HG02973 (cell line): Measurements from ENCODE around the gene KCNMA1.

Experiments
- ATAC-seq: cut with Tn5 transposase; IDR thresholded peaks from one replicate; pipeline ENCODE4 v1.9.1; 2021; ENCODE audit warnings: moderate library complexity; ENCODE audit not compliant: unreplicated experiment

KCNMA1 gene

DNA sequence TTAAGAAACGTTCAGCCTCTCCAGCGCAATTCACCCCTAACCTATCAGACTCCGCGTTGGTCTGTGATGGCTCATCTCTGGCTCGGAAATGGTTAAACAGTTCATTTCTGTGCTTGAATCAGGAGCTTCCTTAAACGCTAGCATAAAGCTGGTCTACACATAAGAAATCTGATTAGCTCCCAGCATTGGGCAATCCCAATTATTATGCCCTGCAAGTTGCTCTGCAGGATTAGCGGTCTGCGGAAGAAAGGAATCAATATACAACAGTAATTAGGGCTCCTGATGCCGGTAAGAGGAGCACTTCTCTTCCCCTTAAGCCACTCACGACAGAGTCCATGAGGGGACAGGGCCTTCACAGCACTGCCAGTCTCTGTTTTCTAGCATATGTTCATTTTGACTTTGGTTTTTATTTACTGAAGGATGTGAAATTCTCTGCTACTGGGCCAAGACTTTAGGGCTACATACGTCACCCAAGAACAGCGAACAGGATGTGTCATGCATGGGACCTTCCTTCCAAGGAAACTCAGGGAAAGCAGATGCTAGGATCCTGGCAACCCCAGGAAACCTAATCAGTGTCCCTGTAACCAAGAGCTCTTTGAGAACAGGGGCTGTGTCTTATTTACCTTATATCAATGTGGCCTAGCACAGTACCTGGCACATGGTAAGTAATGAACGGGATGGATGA, 324.4 kb downstream of the KCNMA1 start:
- ATAC-seq = no peak

GRCh38 chr10:77311186-77311585, 326.4 kb downstream of the KCNMA1 start:
- ATAC-seq = no peak

- no peak for ATAC-seq
Measured at GRCh38 chr10:77310288-77310840, 327.2 kb downstream of the KCNMA1 start.

- no peak for ATAC-seq
Measured at GRCh38 chr10:77309509-77309908, 328.1 kb downstream of the KCNMA1 start.

- ATAC-seq = no peak
Measured at GRCh38 chr10:77309092-77309491, 328.5 kb downstream of the KCNMA1 start.

GRCh38 chr10:77308084-77308732, 329.4 kb downstream of the KCNMA1 start:
- no peak for ATAC-seq

DNA sequence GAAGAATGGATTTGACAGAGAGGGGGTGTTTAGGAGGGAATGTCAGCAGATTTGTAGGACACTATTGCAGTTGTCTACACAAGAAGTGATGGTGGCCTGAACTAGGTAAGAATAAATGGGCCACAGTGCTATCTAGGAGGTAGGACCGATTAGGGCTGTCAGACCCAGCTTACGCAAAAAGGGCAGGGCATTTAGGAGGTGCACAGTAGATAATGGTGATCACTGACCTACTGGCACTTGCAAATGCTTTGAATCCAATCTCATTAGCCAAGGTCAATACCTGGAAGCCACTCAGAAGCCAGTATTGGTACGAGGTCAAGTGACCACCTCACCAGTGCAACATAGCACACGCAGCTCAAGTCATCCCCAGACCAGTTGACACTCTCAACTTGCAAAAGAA, 330.9 kb downstream of the KCNMA1 start:
- no peak for ATAC-seq

DNA sequence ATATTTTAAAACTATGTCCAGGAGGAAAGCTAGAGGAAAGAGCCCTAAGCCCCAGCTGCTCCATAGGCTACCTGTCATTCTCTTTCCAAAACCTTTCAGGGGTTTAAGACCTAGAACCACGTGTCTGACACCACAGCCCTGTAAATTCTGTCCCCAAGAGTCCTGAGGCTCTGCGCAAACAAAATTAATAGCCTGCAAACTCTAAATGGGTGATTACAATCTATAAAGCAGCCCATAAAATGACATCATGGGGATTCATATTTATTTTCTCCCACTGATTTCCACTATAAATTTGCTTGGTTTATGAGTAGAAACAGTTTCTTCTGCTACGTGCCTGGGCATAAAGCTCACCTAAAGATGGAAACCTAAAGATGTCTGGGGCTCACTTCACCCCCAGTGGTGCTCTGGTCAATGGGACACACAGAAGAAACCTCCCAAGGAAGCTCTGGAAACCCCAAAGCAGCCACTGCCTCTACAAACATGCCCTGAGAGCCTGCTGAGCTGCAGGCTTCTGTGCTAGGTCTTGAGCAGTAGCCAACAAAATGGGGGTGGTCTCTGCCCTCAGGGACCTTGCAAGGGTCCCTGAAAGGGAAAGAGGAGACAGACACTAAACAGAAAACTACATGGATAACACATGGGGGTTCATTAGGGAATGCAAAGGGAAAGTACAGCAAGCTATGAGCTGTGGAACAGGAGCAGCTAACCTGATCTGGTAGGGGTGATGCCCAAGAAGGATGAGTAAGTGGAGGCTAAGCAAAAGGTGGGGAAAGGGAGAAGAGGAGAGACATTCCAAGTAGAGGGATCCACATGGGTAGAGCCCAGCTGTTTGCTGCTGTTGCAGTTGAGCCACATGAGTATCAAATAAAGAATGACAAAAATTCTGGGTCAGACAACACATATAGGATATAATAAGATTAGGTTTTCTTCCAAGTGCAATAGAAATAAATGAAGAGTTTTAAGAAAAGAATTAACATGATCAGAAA, 331.7 kb downstream of the KCNMA1 start:
- ATAC-seq = no peak

- no peak for ATAC-seq
Measured at GRCh38 chr10:77304192-77304591, 333.4 kb downstream of the KCNMA1 start.

- no peak for ATAC-seq
Measured at GRCh38 chr10:77301305-77301730, 336.3 kb downstream of the KCNMA1 start.

- ATAC-seq = no peak
Measured at GRCh38 chr10:77300682-77301302, 336.8 kb downstream of the KCNMA1 start.

- ATAC-seq = no peak
Measured at GRCh38 chr10:77299320-77299719, 338.3 kb downstream of the KCNMA1 start.

DNA sequence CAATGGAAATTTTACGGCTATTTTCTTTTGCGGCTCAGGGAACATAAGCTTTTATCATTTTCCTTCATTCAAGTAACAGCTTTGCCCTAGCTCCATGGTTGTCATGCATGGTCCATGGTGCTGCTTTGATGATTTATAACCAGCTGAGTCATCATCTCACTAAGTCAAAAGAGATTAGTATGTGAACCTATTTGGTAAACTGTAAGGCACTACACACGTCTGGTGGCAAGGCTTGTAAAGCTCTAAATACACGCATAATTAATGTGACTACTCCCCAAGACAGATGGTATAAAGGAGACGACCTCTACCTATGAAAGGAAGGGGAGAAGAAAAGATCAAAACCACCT, 340.2 kb downstream of the KCNMA1 start:
- ATAC-seq = no peak

DNA sequence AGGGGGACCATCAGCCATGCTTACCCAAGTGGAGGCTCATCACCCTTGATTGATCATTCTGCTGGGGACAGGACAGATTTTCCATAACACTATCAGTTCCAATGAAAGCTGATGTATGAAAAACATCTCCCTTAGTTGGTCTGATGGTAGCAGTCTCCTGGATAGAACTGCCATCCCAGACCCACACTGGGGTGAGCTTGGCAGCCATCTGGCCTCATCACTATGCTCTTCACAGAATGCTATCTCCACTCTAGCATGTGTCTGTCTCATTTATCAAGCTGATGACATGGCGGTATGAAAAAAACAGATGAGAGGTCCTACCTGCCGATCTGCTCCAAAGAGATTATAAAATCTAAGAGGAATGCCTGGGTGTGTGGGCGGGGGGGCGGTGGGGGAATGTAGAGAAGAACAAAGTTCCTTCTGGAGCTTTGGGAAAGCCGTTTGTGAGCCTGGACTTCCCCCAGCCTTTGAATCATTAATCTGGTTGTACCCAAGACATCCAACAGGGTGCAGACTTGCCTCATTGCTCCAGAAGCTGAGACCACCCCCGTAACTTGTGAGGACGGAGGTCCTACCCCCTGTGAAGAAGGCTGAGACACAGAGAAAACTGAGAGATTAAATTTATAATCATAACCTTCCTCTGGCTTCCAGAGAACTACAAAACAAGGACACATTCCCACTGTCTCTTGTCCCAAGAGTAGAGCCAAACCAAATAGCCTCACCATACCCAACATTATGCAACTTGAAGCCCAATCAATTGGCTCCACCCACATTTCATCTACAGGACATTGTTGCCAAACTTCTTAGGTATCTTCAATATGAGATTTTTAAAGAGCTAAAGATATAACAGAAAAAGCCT, 340.8 kb downstream of the KCNMA1 start:
- ATAC-seq = no peak

DNA sequence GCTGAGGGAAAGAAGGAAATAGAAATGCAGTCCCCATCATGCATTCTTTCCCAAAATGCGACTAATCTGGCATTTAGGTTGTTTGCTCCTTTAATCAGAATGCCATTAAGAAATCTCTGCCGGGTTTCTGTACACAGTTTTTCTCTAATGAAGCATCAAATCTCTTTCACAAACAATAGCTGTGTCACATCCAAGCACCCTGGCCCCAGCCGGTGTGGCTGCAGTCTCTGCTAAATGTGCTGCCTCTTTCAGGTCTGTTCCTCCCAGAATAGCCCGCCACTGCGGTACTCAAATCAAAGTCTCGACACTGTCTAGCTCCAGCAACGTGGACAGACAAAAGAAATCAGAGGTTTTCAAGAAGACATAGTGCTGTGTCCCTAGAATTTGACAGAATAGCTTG, 343.8 kb downstream of the KCNMA1 start:
- no peak for ATAC-seq

- ATAC-seq = no peak
Measured at GRCh38 chr10:77293347-77293746, 344.3 kb downstream of the KCNMA1 start.

- no peak for ATAC-seq
Measured at GRCh38 chr10:77291596-77292505, 345.8 kb downstream of the KCNMA1 start.

GRCh38 chr10:77290528-77291155, 347.0 kb downstream of the KCNMA1 start:
- no peak for ATAC-seq
